NCI-H146 treated with DMSO at 0.1 percent for 48 hours (cell line): ENCODE results near the gene LRRC8E.
"Not testable (repeated sequence)": the region's sequence is repeated elsewhere in the genome, so short reads cannot be mapped to it uniquely, and the experiment has no call there.

Source experiments
- DNase-seq: peaks from one replicate; lab custom pipeline; 2025; ENCODE audit not compliant: unreplicated experiment; lab: John Stamatoyannopoulos, UW

Gene LRRC8E

GRCh38 chr19:7907122-7907521 lies 18.8 kb downstream of the LRRC8E start:
- no peak for DNase-seq

GRCh38 chr19:7907544-7907943 lies 19.2 kb downstream of the LRRC8E start:
- no peak for DNase-seq

- no peak for DNase-seq
Measured at GRCh38 chr19:7908078-7908699, 19.9 kb downstream of the LRRC8E start.

- no peak for DNase-seq
Measured at GRCh38 chr19:7908742-7909461, 20.6 kb downstream of the LRRC8E start.

GRCh38 chr19:7909471-7910067 lies 21.3 kb downstream of the LRRC8E start:
- DNase-seq: no peak

GRCh38 chr19:7910321-7911161 lies 22.2 kb downstream of the LRRC8E start:
- DNase-seq: no peak

- no peak for DNase-seq
Measured at GRCh38 chr19:7911508-7912143, 23.3 kb downstream of the LRRC8E start.

- DNase-seq: no peak
Measured at GRCh38 chr19:7912144-7912696, 23.9 kb downstream of the LRRC8E start.

GRCh38 chr19:7912697-7913564 lies 24.6 kb downstream of the LRRC8E start:
- no peak for DNase-seq

- DNase-seq: no peak
Measured at GRCh38 chr19:7913652-7914051, 25.3 kb downstream of the LRRC8E start.

- no peak for DNase-seq
Measured at GRCh38 chr19:7914099-7914498, 25.8 kb downstream of the LRRC8E start.

GRCh38 chr19:7914598-7915045 lies 26.3 kb downstream of the LRRC8E start, which contains the start of gene TGFBR3L:
TSS of gene TGFBR3L (plus strand) at chr19:7914830.
- DNase-seq: no peak

GRCh38 chr19:7915250-7916102 lies 27.2 kb downstream of the LRRC8E start:
- DNase-seq: no peak

- DNase-seq: no peak
Measured at GRCh38 chr19:7916103-7916954, 28.0 kb downstream of the LRRC8E start.

- no peak for DNase-seq
Measured at GRCh38 chr19:7916955-7917266, 28.6 kb downstream of the LRRC8E start.

GRCh38 chr19:7917267-7918061 lies 29.2 kb downstream of the LRRC8E start:
- DNase-seq: no peak

- not testable (repeated sequence) for DNase-seq
Measured at GRCh38 chr19:7918062-7918614, 29.8 kb downstream of the LRRC8E start.
